ENCODE data around the gene TIMM22.

DNA sequence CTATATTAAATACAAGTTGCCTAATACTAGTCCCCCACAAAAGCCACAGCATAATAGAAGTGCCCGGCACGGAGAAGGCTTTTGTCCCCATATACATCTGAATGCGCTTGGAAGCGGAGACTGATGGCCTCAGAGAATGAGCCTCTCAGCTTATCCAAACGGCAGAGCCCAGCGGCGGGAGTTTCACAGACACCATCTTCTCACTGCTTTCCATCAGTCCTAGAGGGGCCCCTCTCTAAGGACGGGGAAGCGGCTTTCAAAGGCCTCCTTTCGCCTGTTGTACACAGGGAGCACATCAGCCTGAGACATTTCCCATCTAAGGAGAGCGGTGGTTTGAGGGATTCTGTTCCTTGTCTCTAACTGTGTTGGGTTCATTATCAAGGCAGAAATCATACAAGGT is 34.3 kb upstream of the TIMM22 start:
- TF ChIP-seq, protein P1, sequence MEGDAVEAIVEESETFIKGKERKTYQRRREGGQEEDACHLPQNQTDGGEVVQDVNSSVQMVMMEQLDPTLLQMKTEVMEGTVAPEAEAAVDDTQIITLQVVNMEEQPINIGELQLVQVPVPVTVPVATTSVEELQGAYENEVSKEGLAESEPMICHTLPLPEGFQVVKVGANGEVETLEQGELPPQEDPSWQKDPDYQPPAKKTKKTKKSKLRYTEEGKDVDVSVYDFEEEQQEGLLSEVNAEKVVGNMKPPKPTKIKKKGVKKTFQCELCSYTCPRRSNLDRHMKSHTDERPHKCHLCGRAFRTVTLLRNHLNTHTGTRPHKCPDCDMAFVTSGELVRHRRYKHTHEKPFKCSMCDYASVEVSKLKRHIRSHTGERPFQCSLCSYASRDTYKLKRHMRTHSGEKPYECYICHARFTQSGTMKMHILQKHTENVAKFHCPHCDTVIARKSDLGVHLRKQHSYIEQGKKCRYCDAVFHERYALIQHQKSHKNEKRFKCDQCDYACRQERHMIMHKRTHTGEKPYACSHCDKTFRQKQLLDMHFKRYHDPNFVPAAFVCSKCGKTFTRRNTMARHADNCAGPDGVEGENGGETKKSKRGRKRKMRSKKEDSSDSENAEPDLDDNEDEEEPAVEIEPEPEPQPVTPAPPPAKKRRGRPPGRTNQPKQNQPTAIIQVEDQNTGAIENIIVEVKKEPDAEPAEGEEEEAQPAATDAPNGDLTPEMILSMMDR (conservative IDR thresholded peaks at IDR 0.05 in 1 of 2, IDR thresholded peaks at IDR 0.05 in 1 of 2; ENCODE audit: extremely low read depth in 1 of 2, insufficient read depth in 1 of 2, low read depth in 1 of 2, low read length in 2 of 2): no peak
- no peak for TF ChIP-seq EZH2 (IDR thresholded peaks at IDR 0.05; ENCODE audit: borderline replicate concordance, low read length)

Measured in mammary epithelial cell (primary cell).